Measurements from ENCODE around the gene PHAX. TPM values are rescaled to one million over a fixed set of nuclear protein-coding genes. Genes with fewer than 3 reads are reported as not detected.

Gene PHAX
- total RNA-seq, 1 donor from 2014 or later = 47.2 TPM

DNA sequence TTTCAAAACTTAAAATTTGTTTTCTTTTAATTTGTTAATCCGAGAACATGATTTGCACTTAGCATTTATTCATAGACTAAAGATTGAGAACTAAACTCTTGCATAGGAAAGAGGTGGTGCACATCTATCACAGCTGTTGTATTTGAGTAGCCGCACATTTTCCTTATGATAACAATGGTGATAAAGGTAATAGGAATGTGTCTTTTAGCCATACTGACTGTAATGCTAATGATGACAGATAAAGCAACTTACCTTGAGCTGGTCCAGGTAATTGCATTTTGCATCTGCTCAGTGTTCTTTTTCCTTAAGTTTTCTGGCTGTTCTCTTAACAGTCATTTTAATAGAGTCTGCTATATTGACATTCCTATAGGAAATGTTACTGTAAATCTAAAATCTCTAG lies 19.0 kb downstream of the PHAX start:
- DNase-seq (ENCODE audit: low spot score) = no peak
- Mint-ChIP-seq H3K4me1 (ENCODE audit: low read depth) (peaks cover 14% of the 10 kb centered on the region), H3K27me3 (ENCODE audit: low read depth) (no peaks in the 10 kb centered on the region), H3K9me3 (ENCODE audit: low read depth) (no peaks in the 10 kb centered on the region), H3K4me3 (ENCODE audit: unreplicated experiment) (no peak overlapping the region), H3K36me3 (ENCODE audit: low read depth) (peaks cover 15% of the 10 kb centered on the region), H3K27ac (ENCODE audit: unreplicated experiment) (no peak overlapping the region)
- TF ChIP-seq CTCF (IDR thresholded peaks at IDR 0.05) = no peak

- peaks cover 14% of the 10 kb centered on the region for H3K36me3 Mint-ChIP-seq (ENCODE audit: low read depth)
- no peaks in the 10 kb centered on the region for H3K9me3 Mint-ChIP-seq (ENCODE audit: low read depth)
- H3K27ac Mint-ChIP-seq (ENCODE audit: unreplicated experiment) = peak overlapping the region; percentile 97
- DNase-seq (ENCODE audit: low spot score) = no peak
- no peaks in the 10 kb centered on the region for H3K27me3 Mint-ChIP-seq (ENCODE audit: low read depth)
- TF ChIP-seq CTCF (IDR thresholded peaks at IDR 0.05) = no peak
- peak overlapping the region; percentile 43 for H3K4me3 Mint-ChIP-seq (ENCODE audit: unreplicated experiment)
- peaks cover 18% of the 10 kb centered on the region for H3K4me1 Mint-ChIP-seq (ENCODE audit: low read depth)
These were observed 23.8 kb downstream of the PHAX start for GRCh38 chr5:126624534-126624933.

DNA sequence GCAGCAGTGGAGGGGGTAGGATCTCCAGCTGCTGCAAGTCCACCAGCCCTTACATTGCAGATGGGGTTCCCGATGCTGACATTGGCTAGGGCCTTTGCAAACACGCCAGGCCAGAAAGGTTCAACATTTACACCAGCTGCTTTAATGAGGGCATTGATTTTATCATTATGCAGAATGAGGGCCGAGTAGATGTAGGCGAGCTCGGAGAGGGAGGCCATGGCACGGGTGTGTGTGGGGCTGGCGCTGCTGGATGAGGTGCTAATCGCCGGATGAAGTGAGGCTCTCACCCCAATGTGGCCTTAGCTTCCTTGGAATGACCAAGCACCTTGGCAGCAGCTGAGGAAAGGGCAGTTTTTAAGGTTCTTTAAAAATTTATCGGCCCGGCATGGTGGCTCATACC lies 27.4 kb downstream of the PHAX start:
- no peak overlapping the region for H3K27ac Mint-ChIP-seq (ENCODE audit: unreplicated experiment)
- TF ChIP-seq CTCF (IDR thresholded peaks at IDR 0.05) = no peak
- peaks cover 18% of the 10 kb centered on the region for H3K4me1 Mint-ChIP-seq (ENCODE audit: low read depth)
- H3K36me3 Mint-ChIP-seq (ENCODE audit: low read depth) = peaks cover 14% of the 10 kb centered on the region
- no peaks in the 10 kb centered on the region for H3K27me3 Mint-ChIP-seq (ENCODE audit: low read depth)
- DNase-seq (ENCODE audit: low spot score) = no peak
- no peaks in the 10 kb centered on the region for H3K9me3 Mint-ChIP-seq (ENCODE audit: low read depth)
- H3K4me3 Mint-ChIP-seq (ENCODE audit: unreplicated experiment) = no peak overlapping the region

GRCh38 chr5:126631920-126632319 lies 31.2 kb downstream of the PHAX start:
- no peak overlapping the region for H3K27ac Mint-ChIP-seq (ENCODE audit: unreplicated experiment)
- H3K4me1 Mint-ChIP-seq (ENCODE audit: low read depth) = no peaks in the 10 kb centered on the region
- no peak overlapping the region for H3K4me3 Mint-ChIP-seq (ENCODE audit: unreplicated experiment)
- DNase-seq (ENCODE audit: low spot score) = no peak
- peaks cover 2% of the 10 kb centered on the region for H3K36me3 Mint-ChIP-seq (ENCODE audit: low read depth)
- no peak for TF ChIP-seq CTCF (IDR thresholded peaks at IDR 0.05)
- H3K27me3 Mint-ChIP-seq (ENCODE audit: low read depth) = peaks cover 1% of the 10 kb centered on the region
- no peaks in the 10 kb centered on the region for H3K9me3 Mint-ChIP-seq (ENCODE audit: low read depth)

- H3K27me3 Mint-ChIP-seq (ENCODE audit: low read depth) = peaks cover 1% of the 10 kb centered on the region
- no peaks in the 10 kb centered on the region for H3K36me3 Mint-ChIP-seq (ENCODE audit: low read depth)
- TF ChIP-seq CTCF (IDR thresholded peaks at IDR 0.05) = no peak
- no peak overlapping the region for H3K27ac Mint-ChIP-seq (ENCODE audit: unreplicated experiment)
- DNase-seq (ENCODE audit: low spot score) = no peak
- no peaks in the 10 kb centered on the region for H3K9me3 Mint-ChIP-seq (ENCODE audit: low read depth)
- H3K4me1 Mint-ChIP-seq (ENCODE audit: low read depth) = no peaks in the 10 kb centered on the region
- H3K4me3 Mint-ChIP-seq (ENCODE audit: unreplicated experiment) = no peak overlapping the region
These were observed 32.8 kb downstream of the PHAX start for GRCh38 chr5:126633552-126633951.
